ENCODE measurements around the gene FAM168A. TPM values are rescaled to one million over a fixed set of nuclear protein-coding genes. Genes with fewer than 3 reads are reported as not detected.

The FAM168A gene
- total and polyA plus RNA-seq, 10 of the 15 experiments (the other 5 are each of a cell fraction or from before 2014, with no cell fraction given): 1.7 to 20.0 (median 10.0) TPM

GRCh38 chr11:73556966-73557365, 40.9 kb downstream of the FAM168A start:
- CTCF ChIA-PET: no interaction called here
- Histone ChIP-seq H3K4me2 (ENCODE audit: control insufficient read depth, insufficient read depth) (no peak overlapping the region), H2AFZ (ENCODE audit: control insufficient read depth, low read depth, low read length) (no peak overlapping the region), H3K36me3 (ENCODE audit: control insufficient read depth in 2 of 2, insufficient read depth in 2 of 2, low read length in 1 of 2) (no peaks in the 10 kb centered on the region), H3K4me3 (no peak overlapping the region), H3K27me3 (replicated peaks in 1 of 2; ENCODE audit: control insufficient read depth in 2 of 2, insufficient read depth in 2 of 2, low read length in 1 of 2) (no peaks in the 10 kb centered on the region), H3K79me2 (ENCODE audit: control insufficient read depth, insufficient read depth, low read length) (no peaks in the 10 kb centered on the region; the same call in none of the 2 replicates), H3K9ac (ENCODE audit: control insufficient read depth, insufficient read depth, low read length) (no peak overlapping the region), H4K20me1 (ENCODE audit: control insufficient read depth, insufficient read depth) (no peaks in the 10 kb centered on the region), H3K9me3 (replicated peaks; ENCODE audit: control insufficient read depth, insufficient read depth, low read length) (no peaks in the 10 kb centered on the region), H3K27ac (ENCODE audit: control insufficient read depth, insufficient read depth) (no peak overlapping the region), H3K4me1 (ENCODE audit: control insufficient read depth, insufficient read depth, low read length) (no peaks in the 10 kb centered on the region)
- no peak for FAIRE-seq
- RAD21 ChIA-PET (ENCODE audit: unreplicated experiment): no interaction called here
- SMC1A ChIA-PET (ENCODE audit: uncharacterized antibody, unreplicated experiment): interaction anchor here (0.7 to 1.4 kb wide), 2 partner anchors 22 to 104 kb away, joined by 3 to 4 read pairs; no protein-coding TSS in a partner anchor
- POLR2A ChIA-PET: interaction anchor here (0.7 to 1.2 kb wide), 2 partner anchors 13 to 44 kb away, joined by 3 to 4 read pairs; no protein-coding TSS in a partner anchor
- no peak for DNase-seq (ENCODE audit: low read depth, low spot score)
- TF ChIP-seq ZNF274 (IDR thresholded peaks at IDR 0.05; ENCODE audit: insufficient read depth, insufficient read length) (no peak), PKNOX1 (IDR thresholded peaks at IDR 0.05) (no peak), EED (IDR thresholded peaks at IDR 0.05; ENCODE audit: low read depth) (no peak), BHLHE40 (IDR thresholded peaks at IDR 0.05; ENCODE audit: borderline replicate concordance in 1 of 2, low read depth in 2 of 2, low read length in 1 of 2) (no peak), SPI1 (IDR thresholded peaks at IDR 0.05; ENCODE audit: borderline replicate concordance, insufficient read depth, low read depth, low read length) (no peak), TARDBP (IDR thresholded peaks at IDR 0.05; ENCODE audit: borderline replicate concordance) (no peak), NR2F1 (conservative IDR thresholded peaks at IDR 0.05) (no peak), MYC (IDR thresholded peaks at IDR 0.05; ENCODE audit: insufficient read depth, insufficient read length, insufficient replicate concordance, low read length, severe bottlenecking) (no peak), IRF4 (IDR thresholded peaks at IDR 0.05; ENCODE audit: low read depth, low read length) (no peak), YY1 (IDR thresholded peaks at IDR 0.05; ENCODE audit: low read depth, low read length) (no peak), DPF2 (IDR thresholded peaks at IDR 0.05) (no peak)
- WGBS (ENCODE audit: insufficient coverage, insufficient replicate concordance, low lambda C conversion rate, missing lambda C conversion rate): 82% methylated on average over 3 of the region's 3 CpGs
- in situ Hi-C loops (cut with MboI): no loop called here
- no TSS peak for BruUV-seq (replicated peaks)
- intact Hi-C loops (cut with micrococcal nuclease; ENCODE audit: unreplicated experiment): no loop called here
- ATAC-seq: no peak
